H1 (cell line): ENCODE measurements around the gene PLGLB2. TPM values are rescaled to one million over a fixed set of nuclear protein-coding genes. Genes with fewer than 3 reads are reported as not detected.
"Not testable (repeated sequence)": the region's sequence is repeated elsewhere in the genome, so short reads cannot be mapped to it uniquely, and the experiment has no call there.

Experiments used
- CTCF ChIA-PET: fragments of 300-600 bp; sonication (Branson Sonifier 250); formaldehyde crosslinking; loops from one replicate; lab custom pipeline; 2021; ENCODE audit not compliant: partially characterized antibody; lab: Charles Lee
- POLR2A ChIA-PET: fragments of 300-600 bp; sonication (Branson Sonifier 250); formaldehyde crosslinking; loops from one replicate; lab custom pipeline; 2021; ENCODE audit warnings: inconsistent platforms; ENCODE audit not compliant: partially characterized antibody; lab: Charles Lee
- DNase-seq, 2 experiments: peaks; one replicate each; pipeline versions ENCODE4 v3.0.0 to v3.0.0-alpha.2; 2010 to 2022; ENCODE audit warnings: low spot score in 2 of 2, low read depth in 1 of 2, mixed read lengths in 1 of 2
- FAIRE-seq: peaks from 2 replicates; lab custom pipeline; 2011; peaks lifted over from hg19 to GRCh38; lab: Jason Lieb, UNC
- H2AFZ ChIP-seq: 2 replicates; pipeline ENCODE4 v1.8.1; 2012; ENCODE audit warnings: low read length, inconsistent platforms
- H2AK5ac ChIP-seq: 2 replicates; pipeline ENCODE4 v1.6.1; 2013; ENCODE audit warnings: low read depth, low read length
- H2BK120ac ChIP-seq: replicated peaks from 2 replicates; pipeline ENCODE3; 2013; ENCODE audit warnings: low read depth, low read length, inconsistent platforms
- H2BK12ac ChIP-seq: 2 replicates; pipeline ENCODE4 v1.6.1; 2013; ENCODE audit warnings: low read depth, low read length
- H2BK15ac ChIP-seq: 2 replicates; pipeline ENCODE4 v1.6.1; 2013; ENCODE audit warnings: low read length
- H2BK20ac ChIP-seq: 2 replicates; pipeline ENCODE4 v1.6.1; 2013; ENCODE audit warnings: low read length
- H2BK5ac ChIP-seq: 2 replicates; pipeline ENCODE4 v1.6.1; 2013; ENCODE audit warnings: low read depth, low read length
- H3K14ac ChIP-seq: 2 replicates; pipeline ENCODE4 v1.6.1; 2013; ENCODE audit warnings: inconsistent platforms; ENCODE audit not compliant: insufficient read length
- H3K18ac ChIP-seq: 2 replicates; pipeline ENCODE4 v1.6.1; 2013; ENCODE audit warnings: low read length; ENCODE audit errors: extremely low read depth
- H3K23ac ChIP-seq: 2 replicates; pipeline ENCODE4 v1.6.1; 2013; ENCODE audit warnings: inconsistent platforms; ENCODE audit not compliant: insufficient read length
- H3K23me2 ChIP-seq: 2 replicates; pipeline ENCODE4 v1.6.1; 2013; ENCODE audit warnings: low read depth, low read length
- H3K27ac ChIP-seq: 2 replicates; pipeline ENCODE4 v1.6.1; 2011; ENCODE audit warnings: low read depth, low read length, inconsistent platforms
- H3K27me3 ChIP-seq, 4 experiments: replicated peaks in 1 of 4; 1 replicate in 1 of 4; 2 replicates in 3 of 4; pipeline versions ENCODE4 v1.6.1 to v1.8.1; 2011 to 2013; ENCODE audit warnings: low read length in 3 of 4, mild to moderate bottlenecking in 3 of 4, inconsistent platforms in 2 of 4, mixed read lengths in 2 of 4, moderate library complexity in 1 of 4; ENCODE audit not compliant: control insufficient read depth in 3 of 4, insufficient read depth in 3 of 4; ENCODE audit errors: extremely low read depth in 1 of 4
- H3K36me3 ChIP-seq, 4 experiments: 2 replicates each; pipeline versions ENCODE4 v1.6.1 to v1.8.1; 2011 to 2013; ENCODE audit warnings: mild to moderate bottlenecking in 4 of 4, low read length in 3 of 4, moderate library complexity in 2 of 4, control low read depth in 1 of 4, inconsistent platforms in 1 of 4; ENCODE audit not compliant: insufficient read depth in 4 of 4, control insufficient read depth in 2 of 4
- H3K4ac ChIP-seq: replicated peaks from 2 replicates; pipeline ENCODE3; 2013; ENCODE audit warnings: low read length, low read depth, mixed read lengths, inconsistent platforms; ENCODE audit not compliant: insufficient read length
- H3K4me1 ChIP-seq, 4 experiments: replicated peaks in 1 of 4; 1 replicate in 1 of 4; 2 replicates in 3 of 4; pipeline versions ENCODE4 v1.6.1 to v1.8.1; 2011 to 2013; ENCODE audit warnings: low read length in 3 of 4, inconsistent platforms in 2 of 4, mixed read lengths in 1 of 4; ENCODE audit not compliant: insufficient read depth in 4 of 4, control insufficient read depth in 3 of 4
- H3K4me2 ChIP-seq, 2 experiments: 2 replicates each; pipeline versions ENCODE4 v1.6.1 to v1.8.1; 2011 to 2013; ENCODE audit warnings: low read depth in 2 of 2, low read length in 2 of 2, control low read depth in 1 of 2, inconsistent platforms in 1 of 2, mild to moderate bottlenecking in 1 of 2; ENCODE audit not compliant: insufficient read depth in 1 of 2
- H3K4me3 ChIP-seq, 4 experiments: fragments of 200-600, 300-600 bp in 1 of 4; sonication (generic), shearing (Covaris generic), sonication (Bioruptor Twin) in 1 of 4; 2 replicates each; pipeline versions ENCODE4 v1.5.1 to v1.8.1; 2011 to 2016; ENCODE audit warnings: low read length in 4 of 4, low read depth in 3 of 4, control low read depth in 2 of 4, inconsistent platforms in 2 of 4, mild to moderate bottlenecking in 2 of 4, mixed read lengths in 1 of 4, moderate library complexity in 1 of 4; ENCODE audit not compliant: insufficient read depth in 2 of 4; ENCODE audit errors: extremely low read depth in 1 of 4
- H3K56ac ChIP-seq: replicated peaks from 2 replicates; pipeline ENCODE3; 2013; ENCODE audit warnings: low read depth, mild to moderate bottlenecking, mixed read lengths, low read length, inconsistent platforms; ENCODE audit not compliant: insufficient read length
- H3K79me1 ChIP-seq: 2 replicates; pipeline ENCODE4 v1.6.1; 2013; ENCODE audit warnings: low read depth, low read length, control low read depth
- H3K79me2 ChIP-seq, 2 experiments: 2 replicates each; pipeline versions ENCODE4 v1.6.1 to v1.8.1; 2012 to 2013; ENCODE audit warnings: low read length in 2 of 2, mild to moderate bottlenecking in 2 of 2, inconsistent platforms in 1 of 2; ENCODE audit not compliant: insufficient read depth in 2 of 2, control insufficient read depth in 1 of 2
- H3K9ac ChIP-seq, 4 experiments: replicated peaks in 1 of 4; 1 replicate in 1 of 4; 2 replicates in 3 of 4; pipeline versions ENCODE4 v1.6.1 to v1.8.1; 2011 to 2013; ENCODE audit warnings: low read depth in 3 of 4, low read length in 3 of 4, control low read depth in 2 of 4, mild to moderate bottlenecking in 2 of 4, moderate library complexity in 2 of 4, inconsistent platforms in 1 of 4; ENCODE audit errors: extremely low read depth in 1 of 4
- H3K9me3 ChIP-seq, 2 experiments: 2 replicates each; pipeline versions ENCODE4 v1.6.1 to v1.8.1; 2012 to 2013; ENCODE audit warnings: mild to moderate bottlenecking in 2 of 2, moderate library complexity in 2 of 2, control low read depth in 1 of 2, inconsistent platforms in 1 of 2, low read depth in 1 of 2, low read length in 1 of 2, mixed read lengths in 1 of 2; ENCODE audit not compliant: insufficient read depth in 2 of 2
- H4K20me1 ChIP-seq, 2 experiments: replicated peaks in 1 of 2; 2 replicates each; pipeline versions ENCODE3 to v1.8.1; 2011 to 2013; ENCODE audit warnings: inconsistent platforms in 2 of 2, low read length in 2 of 2, mild to moderate bottlenecking in 1 of 2; ENCODE audit not compliant: insufficient read depth in 2 of 2, control insufficient read depth in 1 of 2
- H4K5ac ChIP-seq: 2 replicates; pipeline ENCODE4 v1.6.1; 2013; ENCODE audit warnings: low read length, low read depth, mixed read lengths, inconsistent platforms; ENCODE audit not compliant: insufficient read length
- H4K8ac ChIP-seq: 2 replicates; pipeline ENCODE4 v1.8.0; 2013; ENCODE audit warnings: mild to moderate bottlenecking, moderate library complexity, low read length, inconsistent platforms; ENCODE audit not compliant: insufficient read depth; ENCODE audit errors: extremely low read depth
- H4K91ac ChIP-seq: replicated peaks from 2 replicates; pipeline ENCODE3; 2013; ENCODE audit warnings: low read length, mixed read lengths, inconsistent platforms; ENCODE audit not compliant: insufficient read length
- WGBS, 2 experiments: shearing (Covaris generic) in 1 of 2; methylation state at CpG; one replicate each; pipeline versions ENCODE4 v1.1.6 to v1.1.7; 2013 to 2015; ENCODE audit warnings: low lambda C conversion rate in 2 of 2, mixed read lengths in 2 of 2, inconsistent platforms in 1 of 2, low coverage in 1 of 2, missing lambda C conversion rate in 1 of 2; ENCODE audit not compliant: insufficient replicate concordance in 2 of 2, insufficient coverage in 1 of 2, insufficient read length in 1 of 2; ENCODE audit errors: extremely low coverage in 1 of 2, missing lambda C conversion rate in 1 of 2; 5-methylcytosine and 5-hydroxymethylcytosine counted together
- polyA plus RNA-seq, 7 experiments: library from polyadenylated mRNA; depleted of rRNA in 3 of 7; stranded (reverse) in 5 of 7; unstranded in 2 of 7; fragments of >200 nt in 5 of 7; fragments of 200-250 nt in 2 of 7; gene quantifications; 1 replicate in 5 of 7; 2 replicates in 1 of 7; 4 replicates in 1 of 7; pipeline versions ENCODE4 v1.2.1 to v1.2.3, GENCODE V29; 2011 to 2013; ENCODE audit warnings: missing spikeins in 2 of 7, mixed read lengths in 2 of 7
- total RNA-seq: library from RNA; stranded (reverse); fragmentation: NEBNext Ultra II Directional; extraction: Animal tissue kit (Norgen Biotek cat#: 25700); gene quantifications from 2 replicates; pipeline ENCODE4 v1.2.1, GENCODE V29; 2021

PLGLB2 gene
- total and polyA plus RNA-seq, 2 of the 8 experiments (the other 6 are each of a cell fraction or from before 2014, with no cell fraction given), result 0.14 TPM; not detected in 1

- no CpG with 5 or more reads among the region's 8 CpGs for WGBS, 2 experiments
- H2AFZ ChIP-seq, H2BK120ac ChIP-seq: not testable (repeated sequence)
Observed at GRCh38 chr2:87727940-87728599, 19.8 kb upstream of the PLGLB2 start.

DNA sequence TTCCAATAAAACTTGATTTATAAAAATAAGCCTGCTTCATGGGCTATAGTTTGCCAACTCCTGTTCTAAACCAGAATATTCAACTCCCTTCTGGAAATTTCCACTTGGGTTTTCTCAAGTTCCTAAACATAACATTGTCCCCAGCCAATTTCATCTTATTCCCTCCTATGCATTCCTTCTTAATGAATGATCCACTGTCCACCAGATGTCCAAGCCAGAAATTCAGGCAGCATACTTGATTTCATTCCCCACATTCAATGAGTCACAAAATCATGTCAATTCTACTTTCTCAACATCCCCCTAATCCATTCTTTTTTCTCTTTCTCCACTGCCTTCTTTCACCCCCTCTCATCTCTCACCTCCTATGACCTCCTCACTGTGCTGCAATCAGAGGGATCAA is 7.0 kb upstream of the PLGLB2 start:
- H3K23me2 ChIP-seq, H3K56ac ChIP-seq, H3K9ac ChIP-seq, H2BK120ac ChIP-seq, H3K27me3 ChIP-seq, H4K8ac ChIP-seq, H3K79me2 ChIP-seq, H3K4me1 ChIP-seq, H3K27ac ChIP-seq, H3K23ac ChIP-seq, CTCF ChIA-PET, H3K9me3 ChIP-seq, H2AK5ac ChIP-seq, H3K4me3 ChIP-seq, H4K91ac ChIP-seq, H3K4me2 ChIP-seq, H2BK15ac ChIP-seq, H2BK12ac ChIP-seq, H4K20me1 ChIP-seq, DNase-seq, H3K36me3 ChIP-seq, FAIRE-seq, H3K14ac ChIP-seq, H4K5ac ChIP-seq, H3K18ac ChIP-seq, POLR2A ChIA-PET, H2AFZ ChIP-seq, H2BK20ac ChIP-seq, H3K79me1 ChIP-seq, H2BK5ac ChIP-seq, H3K4ac ChIP-seq: not testable (repeated sequence)

More at GRCh38 chr2:87727940-87728599, 19.8 kb upstream of the PLGLB2 start:
- H3K4ac ChIP-seq, H2AK5ac ChIP-seq, H4K8ac ChIP-seq, H4K91ac ChIP-seq, H3K27ac ChIP-seq, CTCF ChIA-PET, H2BK12ac ChIP-seq, H3K4me2 ChIP-seq, H3K18ac ChIP-seq, POLR2A ChIA-PET, H3K4me3 ChIP-seq, H3K36me3 ChIP-seq, H3K56ac ChIP-seq, FAIRE-seq, H3K27me3 ChIP-seq, H3K23me2 ChIP-seq, H3K9me3 ChIP-seq, H3K23ac ChIP-seq, H2BK20ac ChIP-seq, H3K4me1 ChIP-seq, H2BK5ac ChIP-seq, H3K79me2 ChIP-seq, H3K9ac ChIP-seq, H4K5ac ChIP-seq, H3K79me1 ChIP-seq, H2BK15ac ChIP-seq, H4K20me1 ChIP-seq, H3K14ac ChIP-seq, DNase-seq: not testable (repeated sequence)
